T-helper 17 cell (primary cell): ENCODE measurements around the gene CRB1. TPM values are rescaled to one million over a fixed set of nuclear protein-coding genes. Genes with fewer than 3 reads are reported as not detected.

Experiments
- ATAC-seq: fragments of 150-1000 bp; cut with Tn5 transposase; 2 replicates; pipeline ENCODE4 v1.10.0; 2021; ENCODE audit warnings: mild to moderate bottlenecking, moderate library complexity
- DNase-seq, 3 donors: peaks; one replicate each; pipeline versions ENCODE4 v3.0.0 to v3.0.0-alpha.2; 2020 to 2021
- H3K9me3 ChIP-seq: one replicate; pipeline ENCODE4 v1.7.0; 2013; ENCODE audit warnings: low read length, mild to moderate bottlenecking; ENCODE audit not compliant: control insufficient read depth, poor library complexity, severe bottlenecking
- H3K27ac Mint-ChIP-seq: one replicate; pipeline ENCODE4 v1.8.0; 2022; ENCODE audit warnings: mild to moderate bottlenecking, moderate library complexity, mixed read lengths
- H3K27me3 Mint-ChIP-seq: one replicate; pipeline ENCODE4 v1.8.0; 2022; ENCODE audit warnings: mixed read lengths
- H3K36me3 Mint-ChIP-seq: one replicate; pipeline ENCODE4 v1.8.0; 2022; ENCODE audit warnings: low read depth, mixed read lengths
- H3K4me1 Mint-ChIP-seq: one replicate; pipeline ENCODE4 v1.8.0; 2022; ENCODE audit warnings: mild to moderate bottlenecking, mixed read lengths
- H3K4me3 Mint-ChIP-seq: one replicate; pipeline ENCODE4 v1.8.0; 2022; ENCODE audit warnings: mild to moderate bottlenecking, moderate library complexity, mixed read lengths
- total RNA-seq, 4 donors: library from RNA in 2 of 4; stranded (reverse) in 2 of 4; gene quantifications; one replicate each; pipeline ENCODE4 v1.2.3 and lab custom pipeline; 2022 to 2026

Gene CRB1
- total RNA-seq, 2 donors from 2014 or later = 0.55 TPM; not detected in 1

DNA sequence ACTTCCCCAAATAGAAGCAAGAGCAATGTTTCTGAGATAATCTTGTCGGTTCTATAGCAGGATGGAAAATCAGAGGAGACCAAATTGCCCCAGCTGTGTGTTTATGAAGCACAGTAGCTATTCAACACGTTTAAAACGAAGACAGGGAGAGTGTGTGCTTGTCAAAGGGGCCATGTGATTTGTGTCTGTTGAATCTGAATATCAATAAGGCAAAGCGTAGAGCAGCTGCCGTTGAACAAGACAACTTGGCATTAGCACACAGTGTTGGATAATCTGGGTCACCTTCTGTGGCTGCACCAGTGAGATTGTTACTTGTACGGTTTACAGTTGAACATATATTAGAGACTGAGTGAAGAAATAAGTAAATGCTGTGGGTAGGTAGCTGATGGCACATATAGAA is 1.0 kb downstream of the CRB1 start:
- H3K4me3 Mint-ChIP-seq = no peak overlapping the region
- H3K36me3 Mint-ChIP-seq = no peaks in the 10 kb centered on the region
- ATAC-seq = no peak
- no peaks in the 10 kb centered on the region for H3K9me3 ChIP-seq
- peaks cover 9% of the 10 kb centered on the region for H3K27me3 Mint-ChIP-seq
- DNase-seq = no peak
- peaks cover 2% of the 10 kb centered on the region for H3K4me1 Mint-ChIP-seq
- no peak overlapping the region for H3K27ac Mint-ChIP-seq

DNA sequence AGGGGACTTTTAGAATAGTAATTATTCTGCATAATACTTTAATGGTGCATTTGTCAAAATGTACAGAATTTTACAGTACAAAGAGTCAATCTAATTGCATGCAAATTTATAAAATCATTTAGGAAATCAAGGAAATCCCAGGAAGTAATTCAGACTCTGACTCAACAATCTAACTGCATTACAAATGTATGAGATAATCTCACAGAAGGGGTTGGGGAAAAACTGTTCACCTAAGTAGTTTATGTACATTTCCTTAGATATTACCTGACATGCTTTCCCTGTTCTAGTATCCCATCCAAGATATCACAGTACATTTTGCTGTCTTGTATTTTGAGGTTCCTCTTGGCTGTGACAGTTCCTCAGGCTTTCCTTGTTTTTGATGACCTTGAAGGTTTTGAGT is 4.7 kb downstream of the CRB1 start:
- Mint-ChIP-seq H3K27me3 (peaks cover 7% of the 10 kb centered on the region), H3K36me3 (no peaks in the 10 kb centered on the region), H3K4me1 (peaks cover 4% of the 10 kb centered on the region), H3K27ac (no peak overlapping the region), H3K4me3 (no peak overlapping the region)
- no peaks in the 10 kb centered on the region for H3K9me3 ChIP-seq
- DNase-seq (no peak), ATAC-seq (no peak)

DNA sequence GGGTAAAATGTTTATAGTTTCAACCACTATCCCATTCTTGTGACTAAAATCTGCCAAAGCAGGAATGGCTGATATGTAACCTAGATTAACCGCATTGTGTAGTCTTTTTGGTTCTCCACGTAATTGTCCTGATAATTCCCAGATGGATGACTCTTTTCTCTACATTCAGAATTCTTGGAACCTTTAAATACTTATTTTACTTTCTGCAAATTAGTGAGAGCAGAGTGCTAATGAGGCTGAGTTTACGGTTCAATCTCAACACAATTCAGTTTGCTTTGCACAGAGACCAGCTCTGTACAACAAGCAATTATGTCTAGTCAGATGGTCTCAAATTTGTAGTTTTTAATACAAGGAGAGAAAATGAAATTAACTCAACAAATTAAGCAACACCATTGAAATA is 9.1 kb downstream of the CRB1 start:
- H3K9me3 ChIP-seq = no peaks in the 10 kb centered on the region
- ATAC-seq = no peak
- DNase-seq = no peak
- Mint-ChIP-seq H3K27ac (no peak overlapping the region), H3K4me3 (no peak overlapping the region), H3K4me1 (peaks cover 4% of the 10 kb centered on the region), H3K36me3 (peaks cover 5% of the 10 kb centered on the region), H3K27me3 (peaks cover 9% of the 10 kb centered on the region)

DNA sequence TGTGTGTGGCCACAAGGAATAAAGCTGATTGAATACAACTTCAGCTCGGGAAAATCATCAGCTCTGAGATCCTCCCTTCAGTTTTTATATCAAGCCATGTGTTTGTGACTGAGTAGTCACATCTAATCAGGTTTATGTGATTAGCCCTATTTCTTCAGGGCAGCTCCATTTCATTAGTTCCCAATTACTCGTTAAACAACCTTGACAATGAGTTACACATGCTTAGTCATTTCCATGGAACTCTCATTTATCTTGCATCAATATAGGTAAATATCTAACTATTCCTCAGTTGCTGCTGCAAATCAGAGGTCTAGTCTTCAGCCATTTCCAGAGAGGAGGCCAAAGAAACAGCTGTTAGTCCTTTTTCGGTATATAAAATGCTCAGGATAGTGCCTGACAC is 16.3 kb downstream of the CRB1 start:
- no peaks in the 10 kb centered on the region for H3K9me3 ChIP-seq
- Mint-ChIP-seq H3K27ac (no peak overlapping the region), H3K4me3 (no peak overlapping the region), H3K36me3 (peaks cover 5% of the 10 kb centered on the region), H3K27me3 (peaks cover 22% of the 10 kb centered on the region), H3K4me1 (peaks cover 4% of the 10 kb centered on the region)
- DNase-seq (no peak), ATAC-seq (no peak)

DNA sequence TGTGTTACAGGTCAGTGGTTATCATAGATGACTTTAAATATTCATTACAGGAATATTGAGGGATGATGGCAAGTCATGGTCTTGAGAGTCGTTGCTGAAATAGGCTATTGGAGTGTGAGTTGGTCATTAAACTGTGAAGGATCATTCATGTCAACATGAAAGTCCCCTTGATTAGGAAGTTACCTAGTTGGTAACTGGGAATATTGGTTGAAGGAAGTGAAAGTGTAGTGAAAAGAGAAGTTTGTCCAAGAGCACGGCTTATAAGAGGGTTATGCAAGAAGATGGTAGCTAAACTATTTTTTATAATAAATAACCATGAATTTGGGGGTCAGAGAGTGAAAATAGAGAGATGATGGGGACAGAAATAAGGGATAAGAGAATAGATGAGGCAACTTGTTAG is 16.9 kb downstream of the CRB1 start:
- no peaks in the 10 kb centered on the region for H3K9me3 ChIP-seq
- Mint-ChIP-seq H3K27ac (no peak overlapping the region), H3K36me3 (peaks cover 5% of the 10 kb centered on the region), H3K4me1 (peaks cover 5% of the 10 kb centered on the region), H3K27me3 (peaks cover 24% of the 10 kb centered on the region), H3K4me3 (no peak overlapping the region)
- ATAC-seq (no peak), DNase-seq (no peak)

DNA sequence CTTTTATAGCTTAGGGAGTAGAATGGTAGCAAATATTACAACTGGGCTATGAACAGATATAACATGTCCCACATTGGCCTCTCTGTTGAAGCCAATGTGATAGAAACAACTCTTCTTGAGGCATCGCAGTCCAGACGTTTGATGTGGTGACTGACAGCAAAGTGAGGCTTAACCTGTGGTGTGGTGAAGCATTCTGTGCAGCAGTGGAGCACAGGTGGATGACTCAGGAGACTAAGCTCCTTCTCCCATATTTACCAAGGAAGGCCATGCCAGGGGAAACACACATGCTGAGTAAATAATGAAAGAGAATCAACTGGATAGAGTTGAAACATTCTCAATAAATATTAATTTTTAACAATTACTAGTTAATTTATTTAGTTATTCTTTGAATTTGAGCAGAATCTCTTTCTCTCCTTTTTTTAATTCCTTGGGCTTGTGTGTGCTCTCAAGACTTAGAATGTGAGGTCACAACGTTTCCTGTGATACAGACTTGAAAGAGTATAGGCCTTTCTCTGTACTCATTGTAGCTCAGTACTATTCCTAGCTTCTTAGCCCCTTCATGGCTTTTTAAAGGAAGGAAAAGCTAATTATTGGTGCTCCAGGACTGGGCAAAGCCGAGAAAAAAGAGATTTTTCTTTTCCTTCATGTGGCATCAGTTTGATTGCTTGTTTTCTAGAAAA is 17.6 kb downstream of the CRB1 start:
- H3K4me3 Mint-ChIP-seq = no peak overlapping the region
- ATAC-seq = no peak
- peaks cover 28% of the 10 kb centered on the region for H3K27me3 Mint-ChIP-seq
- no peak for DNase-seq
- H3K4me1 Mint-ChIP-seq = peaks cover 10% of the 10 kb centered on the region
- peaks cover 5% of the 10 kb centered on the region for H3K36me3 Mint-ChIP-seq
- no peaks in the 10 kb centered on the region for H3K9me3 ChIP-seq
- no peak overlapping the region for H3K27ac Mint-ChIP-seq

DNA sequence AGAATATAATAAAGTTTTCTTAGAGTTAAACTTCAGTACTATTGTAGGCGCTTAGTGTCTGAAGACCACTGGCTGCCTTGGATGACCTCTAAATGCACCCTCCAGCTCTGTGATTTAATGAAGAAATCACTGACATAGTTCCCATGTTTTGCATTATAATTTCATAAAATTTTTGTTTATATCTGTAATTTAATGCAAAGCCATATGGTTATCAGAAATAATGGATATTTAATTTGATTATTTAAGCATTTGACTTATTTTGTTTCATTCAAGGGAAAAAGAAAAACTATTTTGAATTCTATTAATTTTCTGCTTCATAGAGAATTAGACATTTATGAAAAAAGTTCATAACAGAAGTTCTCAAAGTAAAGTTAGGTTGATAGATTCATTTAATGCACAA is 18.6 kb downstream of the CRB1 start:
- DNase-seq (no peak), ATAC-seq (no peak)
- Mint-ChIP-seq H3K4me3 (no peak overlapping the region), H3K4me1 (peaks cover 10% of the 10 kb centered on the region), H3K36me3 (no peaks in the 10 kb centered on the region), H3K27me3 (peaks cover 20% of the 10 kb centered on the region), H3K27ac (no peak overlapping the region)
- no peaks in the 10 kb centered on the region for H3K9me3 ChIP-seq

DNA sequence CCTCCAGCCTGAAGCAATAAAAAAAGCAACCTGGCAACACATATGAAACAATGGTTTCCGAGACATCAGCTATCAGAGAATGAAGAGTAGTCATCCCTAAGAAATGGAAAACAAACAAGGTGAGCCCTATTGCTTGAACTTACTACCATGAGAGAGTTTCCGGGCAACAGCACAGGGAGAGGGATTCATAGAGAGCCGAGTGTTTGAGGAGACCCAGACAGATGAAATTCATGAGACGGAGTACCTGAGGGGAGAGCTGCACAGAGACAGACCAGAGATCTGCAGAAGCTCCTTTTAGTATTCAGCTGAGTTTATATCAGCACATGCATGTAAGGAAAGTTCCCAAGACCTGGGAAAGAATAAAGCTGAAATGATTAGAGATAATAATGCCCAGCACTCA is 19.8 kb downstream of the CRB1 start:
- Mint-ChIP-seq H3K27me3 (peaks cover 20% of the 10 kb centered on the region), H3K27ac (no peak overlapping the region), H3K36me3 (no peaks in the 10 kb centered on the region), H3K4me1 (peaks cover 10% of the 10 kb centered on the region), H3K4me3 (no peak overlapping the region)
- DNase-seq (no peak), ATAC-seq (no peak)
- no peaks in the 10 kb centered on the region for H3K9me3 ChIP-seq

DNA sequence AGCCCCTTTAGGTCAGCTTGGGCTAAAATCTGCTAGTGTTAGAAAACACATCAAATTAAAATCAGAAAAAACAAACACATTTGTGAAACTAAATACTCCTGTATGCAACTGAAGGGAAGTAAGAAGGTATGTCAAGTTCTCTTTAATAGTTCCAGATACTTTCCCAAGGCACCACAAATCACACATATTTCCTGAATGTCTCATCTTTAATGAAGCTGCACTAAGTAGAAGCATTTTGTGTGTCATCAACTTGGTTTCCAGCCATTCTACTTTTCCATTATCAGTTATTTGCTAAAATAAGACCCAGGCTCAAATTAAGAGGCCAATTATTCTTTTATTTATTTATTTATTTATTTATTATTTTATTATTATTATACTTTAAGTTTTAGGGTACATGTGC is 34.7 kb downstream of the CRB1 start:
- H3K27me3 Mint-ChIP-seq = peaks cover 10% of the 10 kb centered on the region
- ATAC-seq (no peak), DNase-seq (no peak)
- H3K9me3 ChIP-seq = no peaks in the 10 kb centered on the region
- no peaks in the 10 kb centered on the region for H3K4me1 Mint-ChIP-seq
- no peaks in the 10 kb centered on the region for H3K36me3 Mint-ChIP-seq
- no peak overlapping the region for H3K4me3 Mint-ChIP-seq
- H3K27ac Mint-ChIP-seq = no peak overlapping the region

DNA sequence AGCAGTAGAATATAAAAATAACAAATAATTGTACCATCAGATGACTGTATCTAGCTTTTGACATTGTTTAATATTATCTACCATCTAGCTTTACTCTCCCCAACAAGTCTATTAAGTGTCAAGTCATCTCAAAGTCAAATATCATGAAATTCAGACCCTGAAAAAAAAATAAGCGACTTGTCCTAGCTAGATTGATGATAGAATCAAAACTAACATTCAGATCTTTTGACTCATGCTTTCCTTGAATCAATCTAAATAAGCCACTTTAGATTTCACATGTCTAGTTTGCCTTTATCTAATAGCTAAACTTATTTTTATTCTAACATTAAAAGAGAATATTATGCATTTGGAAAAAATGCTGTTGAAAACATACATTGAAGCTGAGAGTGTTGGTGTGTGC is 35.4 kb downstream of the CRB1 start:
- no peak overlapping the region for H3K27ac Mint-ChIP-seq
- no peaks in the 10 kb centered on the region for H3K9me3 ChIP-seq
- no peaks in the 10 kb centered on the region for H3K36me3 Mint-ChIP-seq
- no peak overlapping the region for H3K4me3 Mint-ChIP-seq
- ATAC-seq (no peak), DNase-seq (no peak)
- no peaks in the 10 kb centered on the region for H3K4me1 Mint-ChIP-seq
- H3K27me3 Mint-ChIP-seq = peaks cover 10% of the 10 kb centered on the region

DNA sequence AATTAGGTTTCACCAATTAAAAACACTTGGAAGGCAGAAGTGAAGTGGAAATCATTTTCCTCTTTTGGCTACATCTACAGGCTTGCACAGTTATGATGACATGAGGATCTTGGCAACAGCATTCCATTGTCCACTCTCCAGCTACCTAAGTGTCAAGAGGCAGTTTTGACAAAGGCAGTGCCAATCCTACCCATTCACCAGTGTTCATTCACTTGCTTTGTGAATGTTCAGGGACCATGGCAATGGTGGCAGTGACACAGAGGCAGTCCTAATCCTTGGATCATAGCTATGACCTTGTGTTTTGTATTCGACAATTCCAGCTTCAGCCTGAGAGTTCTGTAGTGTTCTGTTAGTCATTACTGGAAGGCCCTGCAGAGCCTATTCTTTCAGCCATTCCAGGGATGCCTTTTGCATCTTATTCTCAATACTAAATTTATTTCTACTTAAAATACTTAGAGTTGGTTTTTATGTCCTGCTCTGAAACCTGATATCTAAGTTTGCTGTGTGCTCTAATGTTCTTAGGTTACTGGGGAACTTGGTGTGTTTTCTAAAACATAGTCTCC is 36.7 kb downstream of the CRB1 start:
- H3K36me3 Mint-ChIP-seq = no peaks in the 10 kb centered on the region
- H3K4me1 Mint-ChIP-seq = no peaks in the 10 kb centered on the region
- no peak for DNase-seq
- no peak overlapping the region for H3K4me3 Mint-ChIP-seq
- H3K9me3 ChIP-seq = no peaks in the 10 kb centered on the region
- no peak for ATAC-seq
- H3K27me3 Mint-ChIP-seq = peaks cover 10% of the 10 kb centered on the region
- H3K27ac Mint-ChIP-seq = no peak overlapping the region

DNA sequence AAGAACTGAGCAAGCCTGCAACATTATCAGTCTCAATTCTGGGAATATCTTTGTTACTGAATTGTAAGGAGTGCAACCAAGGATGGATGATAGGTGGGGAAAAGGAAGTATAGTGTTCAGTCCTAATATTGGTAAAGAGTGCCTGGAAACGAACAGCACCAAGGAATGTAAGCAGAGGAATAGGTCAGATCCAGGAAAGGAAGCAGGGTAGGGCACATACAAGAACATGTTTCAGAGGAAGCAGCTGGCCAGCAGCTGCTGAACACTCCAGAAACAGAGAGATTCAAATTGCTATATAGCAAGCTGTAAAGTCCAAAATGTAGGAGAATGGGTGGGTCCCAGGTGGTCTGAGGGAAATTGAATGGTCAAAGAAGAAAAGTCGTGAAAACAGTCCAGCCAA is 37.9 kb downstream of the CRB1 start:
- DNase-seq (no peak), ATAC-seq (no peak)
- H3K27ac Mint-ChIP-seq = no peak overlapping the region
- no peaks in the 10 kb centered on the region for H3K9me3 ChIP-seq
- H3K36me3 Mint-ChIP-seq = no peaks in the 10 kb centered on the region
- H3K4me3 Mint-ChIP-seq = no peak overlapping the region
- peaks cover 10% of the 10 kb centered on the region for H3K27me3 Mint-ChIP-seq
- H3K4me1 Mint-ChIP-seq = no peaks in the 10 kb centered on the region

DNA sequence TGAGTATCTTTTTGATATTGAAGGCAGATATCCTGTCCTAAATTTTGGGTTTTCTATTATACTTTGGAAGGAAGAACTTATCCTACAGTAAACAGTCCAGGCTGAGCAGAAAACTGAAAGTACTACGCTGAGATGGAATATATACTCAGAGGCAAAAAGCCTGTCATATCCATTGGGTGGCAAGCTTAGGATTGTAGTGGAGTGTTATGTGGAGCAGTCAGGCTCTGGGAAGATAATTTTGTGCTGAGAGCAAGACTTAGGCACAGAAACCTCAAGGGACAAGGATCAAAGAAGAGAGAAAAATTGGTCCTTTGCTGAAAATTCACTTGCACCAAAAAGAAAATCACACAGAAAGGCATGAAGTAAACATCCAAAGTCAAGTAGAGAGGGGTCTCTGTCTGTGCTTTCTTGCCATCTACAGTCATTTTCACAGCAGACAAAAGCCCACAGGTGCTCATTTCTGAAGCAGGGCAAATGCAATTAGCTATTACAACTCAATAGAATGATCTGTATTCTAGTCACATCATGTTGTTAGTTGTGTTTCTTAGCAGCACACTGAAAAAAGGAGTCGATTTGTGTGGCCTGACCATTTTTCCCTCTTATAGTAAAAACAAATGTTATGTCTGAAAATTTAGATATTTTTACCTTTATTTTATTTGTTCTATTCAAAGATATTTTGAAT is 38.5 kb downstream of the CRB1 start:
- no peaks in the 10 kb centered on the region for H3K4me1 Mint-ChIP-seq
- H3K27ac Mint-ChIP-seq = no peak overlapping the region
- no peak for ATAC-seq
- H3K36me3 Mint-ChIP-seq = no peaks in the 10 kb centered on the region
- H3K27me3 Mint-ChIP-seq = peaks cover 10% of the 10 kb centered on the region
- no peaks in the 10 kb centered on the region for H3K9me3 ChIP-seq
- no peak for DNase-seq
- no peak overlapping the region for H3K4me3 Mint-ChIP-seq

DNA sequence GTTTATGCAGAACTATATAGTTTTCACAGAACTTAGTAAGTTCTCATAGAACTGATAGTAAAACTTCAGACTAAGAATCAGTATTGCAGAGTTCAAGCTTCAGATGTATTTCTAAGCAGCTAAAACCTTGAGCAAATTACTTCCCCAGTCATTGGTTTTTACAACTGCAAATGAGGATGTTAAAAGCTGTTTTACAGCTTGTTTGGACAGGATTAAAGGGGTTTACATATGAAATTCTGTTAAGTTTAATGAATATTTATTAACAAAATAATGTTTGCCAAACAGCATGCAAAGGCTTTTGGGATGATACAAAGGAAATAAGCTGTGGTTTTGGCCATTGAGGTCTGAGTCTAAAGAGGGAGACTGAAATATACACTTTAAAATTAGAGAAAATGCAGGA is 39.1 kb downstream of the CRB1 start:
- DNase-seq (no peak), ATAC-seq (no peak)
- Mint-ChIP-seq H3K4me1 (no peaks in the 10 kb centered on the region), H3K36me3 (no peaks in the 10 kb centered on the region), H3K27ac (no peak overlapping the region), H3K4me3 (no peak overlapping the region), H3K27me3 (peaks cover 10% of the 10 kb centered on the region)
- no peaks in the 10 kb centered on the region for H3K9me3 ChIP-seq
